HG03103 (cell line): ENCODE data around the gene ATXN7L1.

Source experiments
- ATAC-seq: cut with Tn5 transposase; IDR thresholded peaks from one replicate; pipeline ENCODE4 v1.9.1; 2021; ENCODE audit warnings: low read depth; ENCODE audit not compliant: unreplicated experiment

ATXN7L1 gene

GRCh38 chr7:105756367-105756766 is 120.0 kb downstream of the ATXN7L1 start:
- no peak for ATAC-seq

GRCh38 chr7:105752671-105753275 is 123.6 kb downstream of the ATXN7L1 start:
- ATAC-seq, result no peak

- no peak for ATAC-seq
Observed at GRCh38 chr7:105751054-105751453, 125.3 kb downstream of the ATXN7L1 start.

GRCh38 chr7:105748701-105749100 is 127.7 kb downstream of the ATXN7L1 start:
- no peak for ATAC-seq

- no peak for ATAC-seq
Observed at GRCh38 chr7:105745681-105746330, 130.6 kb downstream of the ATXN7L1 start.

- no peak for ATAC-seq
Observed at GRCh38 chr7:105744258-105744657, 132.1 kb downstream of the ATXN7L1 start.

GRCh38 chr7:105743351-105744090 is 132.9 kb downstream of the ATXN7L1 start:
- ATAC-seq, result no peak

- ATAC-seq, result no peak
Observed at GRCh38 chr7:105742787-105743186, 133.6 kb downstream of the ATXN7L1 start.

- ATAC-seq, result no peak
Observed at GRCh38 chr7:105741982-105742381, 134.4 kb downstream of the ATXN7L1 start.

- ATAC-seq, result no peak
Observed at GRCh38 chr7:105738133-105738532, 138.3 kb downstream of the ATXN7L1 start.

- no peak for ATAC-seq
Observed at GRCh38 chr7:105734233-105734632, 142.2 kb downstream of the ATXN7L1 start.

- ATAC-seq, result no peak
Observed at GRCh38 chr7:105731042-105731441, 145.4 kb downstream of the ATXN7L1 start.

GRCh38 chr7:105728028-105728427 is 148.4 kb downstream of the ATXN7L1 start:
- ATAC-seq, result no peak

GRCh38 chr7:105724688-105725087 is 151.7 kb downstream of the ATXN7L1 start:
- no peak for ATAC-seq

- ATAC-seq, result no peak
Observed at GRCh38 chr7:105723572-105723971, 152.8 kb downstream of the ATXN7L1 start.

- ATAC-seq, result no peak
Observed at GRCh38 chr7:105721571-105722104, 154.8 kb downstream of the ATXN7L1 start.

GRCh38 chr7:105719919-105720318 is 156.5 kb downstream of the ATXN7L1 start:
- ATAC-seq, result no peak

GRCh38 chr7:105719395-105719794 is 157.0 kb downstream of the ATXN7L1 start:
- ATAC-seq, result no peak

GRCh38 chr7:105718511-105718925 is 157.9 kb downstream of the ATXN7L1 start:
- no peak for ATAC-seq

- no peak for ATAC-seq
Observed at GRCh38 chr7:105715528-105715927, 160.9 kb downstream of the ATXN7L1 start.
